GM12801 (cell line): Measurements from ENCODE around the gene CHMP1B.

Experiments
- CTCF ChIP-seq: IDR thresholded peaks from one replicate; pipeline ENCODE4 v1.5.1; 2011; ENCODE audit warnings: control low read depth; ENCODE audit not compliant: insufficient read length; ENCODE audit errors: extremely low read depth

Gene CHMP1B

DNA sequence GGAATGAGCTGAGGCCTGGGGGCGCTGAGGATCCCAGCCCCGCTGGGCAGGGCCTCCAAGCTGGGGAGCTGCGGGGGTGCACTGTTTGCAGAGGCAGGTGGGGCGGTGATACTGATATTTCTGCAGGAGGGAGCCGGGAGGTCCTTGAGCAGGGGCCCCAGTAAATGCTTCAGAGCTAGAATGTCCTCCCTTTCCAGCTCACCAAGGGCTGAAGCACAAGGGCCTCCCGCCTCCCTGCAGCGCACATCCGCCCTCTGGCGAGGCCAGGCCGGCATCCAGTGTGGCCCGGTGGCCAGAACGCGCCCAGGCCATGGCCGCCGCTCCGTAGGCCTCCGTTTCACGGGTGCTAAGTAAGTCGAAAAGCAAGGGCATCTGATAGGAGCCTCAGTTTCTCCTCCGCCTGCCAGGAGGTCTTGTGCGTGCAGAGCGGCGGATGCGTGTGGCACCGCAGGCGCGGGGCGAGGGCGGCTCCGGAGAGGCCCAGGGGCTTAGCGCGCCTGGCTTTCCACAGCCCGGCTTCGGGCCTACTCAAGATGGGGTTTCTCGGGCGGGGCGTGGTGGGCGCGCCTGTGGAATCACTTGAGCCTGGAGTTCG, 29.5 kb upstream of the CHMP1B start:
- TF ChIP-seq CTCF, result no peak

DNA sequence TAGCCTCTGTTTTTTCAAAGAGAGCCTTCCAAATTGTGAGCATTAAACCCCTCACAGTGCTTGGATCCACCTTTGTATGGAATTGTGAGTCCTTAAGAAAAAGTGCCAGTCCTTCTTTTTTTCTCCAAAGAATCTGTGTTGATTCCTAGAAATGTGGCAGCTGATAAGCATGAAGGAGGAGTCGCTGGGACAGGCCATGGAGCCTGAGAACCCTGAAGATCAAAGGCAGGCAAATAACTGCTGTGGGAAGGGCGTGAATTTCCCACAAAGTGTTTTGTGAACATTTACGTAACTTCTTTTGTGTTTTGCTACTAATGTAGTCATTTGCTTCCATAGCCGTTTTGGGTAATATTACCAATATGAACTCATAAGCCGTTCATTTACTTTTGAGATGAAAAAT, 27.7 kb upstream of the CHMP1B start:
- TF ChIP-seq CTCF, result no peak

GRCh38 chr18:11826836-11827235, 24.4 kb upstream of the CHMP1B start:
- no peak for TF ChIP-seq CTCF

DNA sequence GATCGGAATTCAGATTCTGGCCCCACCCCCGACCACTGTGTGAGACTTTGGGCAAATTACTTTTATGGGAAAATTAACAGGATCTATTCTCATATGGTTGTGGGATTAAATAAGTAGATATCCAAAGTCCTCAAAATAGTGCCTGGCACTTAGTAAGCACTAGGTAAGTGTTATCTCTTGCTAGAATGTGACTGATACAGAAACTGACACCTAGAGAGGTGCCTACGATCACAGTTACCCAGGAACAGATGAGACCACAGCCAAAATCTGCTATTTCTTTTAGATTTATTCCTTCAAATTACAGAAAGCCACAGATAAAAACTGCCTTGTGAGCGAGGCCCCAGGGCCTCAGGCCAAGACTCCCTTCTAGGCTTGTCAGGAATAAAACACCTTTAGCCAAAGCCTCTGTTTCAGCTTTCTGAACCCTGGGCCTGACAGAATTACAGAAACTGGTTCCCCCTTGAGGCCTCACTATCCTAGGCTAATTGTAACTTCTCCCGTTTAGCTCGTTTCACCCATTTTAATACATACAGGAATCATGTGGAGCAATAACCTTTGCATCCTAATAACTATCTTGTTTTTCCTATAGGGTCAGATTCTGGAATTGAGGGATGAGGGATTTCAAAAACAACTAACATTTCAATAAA, 22.3 kb upstream of the CHMP1B start:
- TF ChIP-seq CTCF, result no peak

- no peak for TF ChIP-seq CTCF
These were observed 20.6 kb upstream of the CHMP1B start for GRCh38 chr18:11830585-11830984.

- TF ChIP-seq CTCF, result no peak
These were observed 19.3 kb upstream of the CHMP1B start for GRCh38 chr18:11831921-11832320.

DNA sequence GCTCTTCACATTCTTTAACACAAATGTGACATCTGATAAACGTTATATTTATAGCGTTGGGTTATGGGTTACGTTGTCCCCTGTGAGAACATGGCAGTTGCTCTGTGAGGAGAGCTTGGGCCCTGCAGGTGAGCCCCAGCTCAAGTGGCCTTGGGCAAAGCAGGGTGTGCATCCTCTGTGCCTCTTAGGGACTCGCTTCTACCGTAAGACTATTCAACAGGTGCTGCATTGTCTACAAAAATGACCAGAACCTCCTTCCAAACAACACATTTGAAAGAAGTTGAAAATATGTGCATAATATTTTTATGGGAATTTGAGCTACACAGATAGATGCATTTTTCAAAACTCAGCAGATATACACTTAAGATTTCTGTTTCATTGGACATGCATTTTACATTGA, 16.4 kb upstream of the CHMP1B start:
- TF ChIP-seq CTCF, result no peak
